H9 (cell line): ENCODE results near the gene FAM171A1. TPM values are rescaled to one million over a fixed set of nuclear protein-coding genes. Genes with fewer than 3 reads are reported as not detected.

Experiments used
- DNase-seq: peaks from one replicate; pipeline ENCODE4 v3.0.0-alpha.2; 2017
- H2AFZ ChIP-seq: one replicate; pipeline ENCODE4 v1.6.1; 2013; ENCODE audit warnings: mild to moderate bottlenecking, low read length, control low read depth, moderate library complexity
- H2AK5ac ChIP-seq: 2 replicates; pipeline ENCODE4 v1.6.1; 2013; ENCODE audit warnings: low read length, control low read depth, mixed read lengths; ENCODE audit not compliant: insufficient read length
- H2BK120ac ChIP-seq: one replicate; pipeline ENCODE4 v1.6.1; 2013; ENCODE audit warnings: low read depth, mild to moderate bottlenecking, low read length, control low read depth, inconsistent platforms; ENCODE audit not compliant: poor library complexity, severe bottlenecking
- H2BK12ac ChIP-seq: 2 replicates; pipeline ENCODE4 v1.6.1; 2013; ENCODE audit warnings: low read length, control low read depth, mixed read lengths, low read depth; ENCODE audit not compliant: insufficient read length
- H2BK15ac ChIP-seq: 2 replicates; pipeline ENCODE4 v1.6.1; 2013; ENCODE audit warnings: low read depth, low read length, control low read depth
- H2BK20ac ChIP-seq: one replicate; pipeline ENCODE4 v1.6.1; 2013; ENCODE audit warnings: low read depth, mild to moderate bottlenecking, low read length, control low read depth, inconsistent platforms; ENCODE audit not compliant: poor library complexity, severe bottlenecking
- H2BK5ac ChIP-seq: 2 replicates; pipeline ENCODE4 v1.6.1; 2013; ENCODE audit warnings: low read length, control low read depth, mixed read lengths; ENCODE audit not compliant: insufficient read length
- H3K14ac ChIP-seq: 2 replicates; pipeline ENCODE4 v1.6.1; 2013; ENCODE audit warnings: low read length, control low read depth; ENCODE audit not compliant: insufficient read depth
- H3K18ac ChIP-seq: 2 replicates; pipeline ENCODE4 v1.6.1; 2013; ENCODE audit warnings: low read depth, mild to moderate bottlenecking, mixed read lengths, low read length, control low read depth; ENCODE audit not compliant: insufficient read length
- H3K23ac ChIP-seq: 2 replicates; pipeline ENCODE4 v1.6.1; 2013; ENCODE audit warnings: low read length, control low read depth, mixed read lengths, low read depth; ENCODE audit not compliant: insufficient read length
- H3K23me2 ChIP-seq: 2 replicates; pipeline ENCODE4 v1.6.1; 2013; ENCODE audit warnings: low read depth, mild to moderate bottlenecking, mixed read lengths, low read length, control low read depth; ENCODE audit not compliant: insufficient read length, poor library complexity, severe bottlenecking
- H3K27ac ChIP-seq: 2 replicates; pipeline ENCODE4 v1.5.1; 2013; ENCODE audit warnings: low read length, control low read depth, mixed read lengths, low read depth; ENCODE audit not compliant: insufficient read length
- H3K27me3 ChIP-seq: 2 replicates; pipeline ENCODE4 v1.6.1; 2013; ENCODE audit warnings: low read length, control low read depth, inconsistent platforms; ENCODE audit not compliant: insufficient read depth
- H3K4ac ChIP-seq: 2 replicates; pipeline ENCODE4 v1.6.1; 2013; ENCODE audit warnings: low read depth, mild to moderate bottlenecking, control low read depth, inconsistent platforms, low read length, moderate library complexity
- H3K4me1 ChIP-seq: 2 replicates; pipeline ENCODE4 v1.6.1; 2013; ENCODE audit warnings: low read length, control low read depth, inconsistent platforms; ENCODE audit not compliant: insufficient read depth
- H3K4me2 ChIP-seq: 2 replicates; pipeline ENCODE4 v1.6.1; 2013; ENCODE audit warnings: low read length, control low read depth, mixed read lengths; ENCODE audit not compliant: insufficient read length, insufficient read depth
- H3K56ac ChIP-seq: 2 replicates; pipeline ENCODE4 v1.6.1; 2013; ENCODE audit warnings: low read depth, mild to moderate bottlenecking, mixed read lengths, low read length, control low read depth; ENCODE audit not compliant: insufficient read length
- H3K79me1 ChIP-seq: 2 replicates; pipeline ENCODE4 v1.6.1; 2013; ENCODE audit warnings: low read depth, mild to moderate bottlenecking, moderate library complexity, low read length, control low read depth, inconsistent platforms; ENCODE audit not compliant: insufficient read depth, poor library complexity, severe bottlenecking
- H3K79me2 ChIP-seq: 2 replicates; pipeline ENCODE4 v1.6.1; 2013; ENCODE audit warnings: low read length, control low read depth, inconsistent platforms; ENCODE audit not compliant: insufficient read depth
- H3K9ac ChIP-seq: 2 replicates; pipeline ENCODE4 v1.6.1; 2013; ENCODE audit warnings: low read length, control low read depth, mixed read lengths; ENCODE audit not compliant: insufficient read length; ENCODE audit errors: extremely low read depth
- H3K9me3 ChIP-seq: one replicate; pipeline ENCODE4 v1.6.1; 2013; ENCODE audit warnings: low read depth, low read length, inconsistent platforms; ENCODE audit not compliant: control insufficient read depth
- H3T11ph ChIP-seq: one replicate; pipeline ENCODE4 v1.6.1; 2013; ENCODE audit warnings: mild to moderate bottlenecking, low read length, control low read depth, inconsistent platforms
- H4K20me1 ChIP-seq: one replicate; pipeline ENCODE4 v1.6.1; 2013; ENCODE audit not compliant: control insufficient read depth, insufficient read length, insufficient read depth
- H4K5ac ChIP-seq: 2 replicates; pipeline ENCODE4 v1.6.1; 2013; ENCODE audit warnings: low read depth, mild to moderate bottlenecking, mixed read lengths, low read length, control low read depth; ENCODE audit not compliant: insufficient read length
- H4K8ac ChIP-seq: replicated peaks from 2 replicates; pipeline ENCODE4 v1.6.1; 2013; ENCODE audit warnings: low read length, control low read depth, mixed read lengths, low read depth; ENCODE audit not compliant: insufficient read length
- H4K91ac ChIP-seq: 2 replicates; pipeline ENCODE4 v1.6.1; 2013; ENCODE audit warnings: low read depth, mild to moderate bottlenecking, moderate library complexity, mixed read lengths, low read length, control low read depth; ENCODE audit not compliant: insufficient read length
- H3K27ac Mint-ChIP-seq, 3 experiments: 2 replicates in 2 of 3; 3 replicates in 1 of 3; pipeline ENCODE4 v1.8.0; 2020 to 2021; ENCODE audit warnings: mixed read lengths in 3 of 3, mild to moderate bottlenecking in 1 of 3, moderate library complexity in 1 of 3
- H3K27me3 Mint-ChIP-seq: 2 replicates; pipeline ENCODE4 v1.8.0; 2021; ENCODE audit warnings: low read depth, mild to moderate bottlenecking, moderate library complexity, mixed read lengths
- H3K36me3 Mint-ChIP-seq, 3 experiments: 2 replicates in 2 of 3; 3 replicates in 1 of 3; pipeline ENCODE4 v1.8.0; 2020 to 2021; ENCODE audit warnings: low read depth in 3 of 3, mixed read lengths in 3 of 3; ENCODE audit not compliant: insufficient read depth in 1 of 3
- H3K4me1 Mint-ChIP-seq, 2 experiments: 2 replicates each; pipeline ENCODE4 v1.8.0; 2020; ENCODE audit warnings: mixed read lengths in 2 of 2
- H3K4me3 Mint-ChIP-seq, 2 experiments: 2 replicates in 1 of 2; 3 replicates in 1 of 2; pipeline ENCODE4 v1.8.0; 2020 to 2021; ENCODE audit warnings: mild to moderate bottlenecking in 2 of 2, mixed read lengths in 2 of 2, moderate library complexity in 1 of 2
- H3K9me3 Mint-ChIP-seq, 2 experiments: 2 replicates in 1 of 2; 3 replicates in 1 of 2; pipeline ENCODE4 v1.8.0; 2020; ENCODE audit warnings: mild to moderate bottlenecking in 2 of 2, mixed read lengths in 2 of 2, moderate library complexity in 1 of 2
- CTCF ChIP-seq: fragments of 200-600 bp; sonication (generic); conservative IDR thresholded peaks from 3 replicates; pipeline ENCODE4 v1.8.0; 2021; ENCODE audit warnings: antibody characterized with exemption, mild to moderate bottlenecking
- WGBS: extraction: QIAGEN DNeasy Blood & Tissue Kit; methylation state at CpG from one replicate; pipeline ENCODE4 v1.1.7; 2013; ENCODE audit warnings: missing lambda C conversion rate, low lambda C conversion rate, mixed read lengths; ENCODE audit not compliant: insufficient read length; ENCODE audit errors: extremely low coverage; 5-methylcytosine and 5-hydroxymethylcytosine counted together
- total RNA-seq: library from RNA; stranded (reverse); gene quantifications from 2 replicates; pipeline ENCODE4 v1.2.1, GENCODE V29; 2021

Gene FAM171A1
- total RNA-seq, 1 experiment from 2014 or later: 37.4 TPM

GRCh38 chr10:15245530-15245929, 125.6 kb downstream of the FAM171A1 start:
- Mint-ChIP-seq H3K4me1 (peaks cover 4 to 7% of the 10 kb centered on the region in 2 experiments; a peak in 3 of 4 replicates), H3K27me3 (no peaks in the 10 kb centered on the region), H3K36me3 (peaks cover 0 to 3% (median 0%) of the 10 kb centered on the region in 3 experiments; a peak in 3 of 7 replicates), H3K27ac (no peak overlapping the region), H3K9me3 (no peaks in the 10 kb centered on the region), H3K4me3 (no peak overlapping the region)
- H3K4me2 ChIP-seq: no peak overlapping the region
- H3T11ph ChIP-seq: no peak overlapping the region
- H3K23ac ChIP-seq: no peak overlapping the region
- H3K14ac ChIP-seq: no peak overlapping the region
- no peak overlapping the region for H3K27ac ChIP-seq
- H3K4me1 ChIP-seq: no peaks in the 10 kb centered on the region
- H4K5ac ChIP-seq: no peak overlapping the region
- WGBS: no CpG with 5 or more reads among the region's 3 CpGs
- H3K23me2 ChIP-seq: no peaks in the 10 kb centered on the region
- peak; percentile 43 for DNase-seq
- no peaks in the 10 kb centered on the region for H3K27me3 ChIP-seq
- no peaks in the 10 kb centered on the region for H4K20me1 ChIP-seq
- H4K91ac ChIP-seq: no peak overlapping the region
- no peak overlapping the region for H3K4ac ChIP-seq
- no peak overlapping the region for H2BK12ac ChIP-seq
- H2BK15ac ChIP-seq: no peak overlapping the region
- H3K18ac ChIP-seq: no peak overlapping the region
- no peak overlapping the region for H2BK20ac ChIP-seq
- H3K79me1 ChIP-seq: no peaks in the 10 kb centered on the region
- H4K8ac ChIP-seq: no peak overlapping the region
- H3K9me3 ChIP-seq: no peaks in the 10 kb centered on the region
- no peak overlapping the region for H2AFZ ChIP-seq
- no peak overlapping the region for H2BK5ac ChIP-seq
- TF ChIP-seq CTCF: peak; percentile 72
- H2AK5ac ChIP-seq: no peak overlapping the region
- H2BK120ac ChIP-seq: no peak overlapping the region
- no peaks in the 10 kb centered on the region for H3K79me2 ChIP-seq
- no peak overlapping the region for H3K9ac ChIP-seq
- no peak overlapping the region for H3K56ac ChIP-seq
